GM19452 (cell line): ENCODE measurements around the gene KCNMA1.

Experiments used
- ATAC-seq: cut with Tn5 transposase; IDR thresholded peaks from one replicate; pipeline ENCODE4 v1.9.1; 2021; ENCODE audit not compliant: unreplicated experiment

Gene KCNMA1

DNA sequence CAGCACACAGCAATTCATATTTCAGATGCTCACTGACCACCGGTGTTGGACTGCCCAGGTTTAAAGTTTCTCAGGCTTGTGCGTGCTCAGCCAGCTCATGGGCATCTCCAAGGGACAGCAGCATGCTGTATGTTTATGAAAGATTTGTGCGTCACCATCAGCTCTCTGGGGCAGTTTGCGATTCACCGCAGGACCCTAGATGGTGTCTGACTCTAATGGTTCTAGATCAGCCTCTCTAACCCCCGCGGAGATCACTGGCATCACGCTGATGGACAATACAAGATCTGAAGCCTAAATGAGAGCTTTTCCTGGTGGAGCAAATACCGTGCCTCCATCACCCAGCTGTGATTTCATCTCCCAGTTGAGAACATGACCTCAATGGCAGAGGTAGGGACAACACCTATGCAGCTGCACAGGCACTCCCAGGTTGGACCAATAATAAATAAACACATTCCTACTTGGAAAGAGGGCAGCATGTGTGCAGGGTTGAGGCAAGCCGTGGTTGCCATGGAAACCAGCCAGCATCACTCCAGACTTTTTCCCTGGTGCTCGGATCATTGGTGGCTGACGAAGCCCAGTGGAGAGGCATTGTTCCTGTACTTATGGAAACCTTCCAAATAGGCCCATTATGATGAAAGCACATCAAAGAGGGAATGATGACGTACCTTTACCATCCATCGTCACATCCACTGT, 253.6 kb downstream of the KCNMA1 start:
- no peak for ATAC-seq

DNA sequence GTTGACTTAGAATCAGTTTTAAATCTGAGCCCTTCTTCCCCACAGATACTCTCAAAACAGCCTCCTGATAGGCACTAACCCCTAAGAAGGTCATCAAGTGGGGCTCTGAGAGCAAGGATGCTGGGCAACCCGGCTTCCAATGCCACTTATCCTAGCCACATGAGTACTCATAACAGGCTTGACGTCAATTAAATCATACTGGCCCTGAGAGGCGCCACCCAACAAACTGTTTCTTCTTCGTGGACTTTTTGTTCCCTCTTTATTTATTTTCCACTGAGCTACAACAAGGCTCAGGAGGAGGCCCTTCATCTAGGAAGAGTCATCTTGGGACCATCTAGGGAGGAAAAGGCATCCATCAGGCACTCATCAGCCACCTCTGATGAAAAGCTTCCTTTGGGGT, 255.9 kb downstream of the KCNMA1 start:
- no peak for ATAC-seq

DNA sequence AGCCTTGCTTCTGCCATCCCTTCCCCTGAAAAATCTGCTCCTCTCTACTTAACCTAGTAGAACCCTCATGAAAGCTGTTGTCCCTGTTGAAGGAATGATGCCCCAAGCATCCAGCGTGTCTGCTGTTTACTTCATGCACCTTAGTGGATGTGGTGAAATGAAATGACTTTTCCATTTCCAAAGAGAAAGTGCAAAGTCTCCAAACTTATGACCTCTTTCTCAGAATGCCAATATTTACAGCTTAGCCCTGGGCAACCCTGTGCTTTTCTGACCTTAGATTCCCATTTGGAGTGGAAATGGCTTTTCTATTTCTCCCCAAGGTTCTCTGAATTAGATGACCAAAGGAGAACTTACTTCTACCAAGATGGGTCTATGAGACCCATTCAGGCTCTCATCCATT, 256.9 kb downstream of the KCNMA1 start:
- no peak for ATAC-seq

DNA sequence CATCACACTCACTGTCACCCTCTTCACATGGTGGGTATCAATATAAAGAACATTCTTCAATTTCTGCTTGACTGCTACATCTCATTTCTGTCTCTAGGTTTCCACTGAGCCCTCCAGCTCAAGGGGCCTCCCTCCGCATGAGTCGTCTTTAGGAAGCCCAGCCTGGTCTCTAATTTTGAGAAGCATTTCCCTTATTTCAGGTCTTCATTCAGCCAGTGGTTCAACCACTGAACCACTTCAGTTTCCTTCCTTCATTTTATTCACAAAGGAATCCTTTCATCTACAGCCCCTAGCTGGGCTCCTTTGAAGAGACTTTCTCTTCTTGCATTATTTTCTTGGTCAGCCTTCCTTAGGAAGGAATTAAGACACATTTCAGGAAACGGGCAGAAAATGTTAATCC, 257.4 kb downstream of the KCNMA1 start:
- no peak for ATAC-seq

DNA sequence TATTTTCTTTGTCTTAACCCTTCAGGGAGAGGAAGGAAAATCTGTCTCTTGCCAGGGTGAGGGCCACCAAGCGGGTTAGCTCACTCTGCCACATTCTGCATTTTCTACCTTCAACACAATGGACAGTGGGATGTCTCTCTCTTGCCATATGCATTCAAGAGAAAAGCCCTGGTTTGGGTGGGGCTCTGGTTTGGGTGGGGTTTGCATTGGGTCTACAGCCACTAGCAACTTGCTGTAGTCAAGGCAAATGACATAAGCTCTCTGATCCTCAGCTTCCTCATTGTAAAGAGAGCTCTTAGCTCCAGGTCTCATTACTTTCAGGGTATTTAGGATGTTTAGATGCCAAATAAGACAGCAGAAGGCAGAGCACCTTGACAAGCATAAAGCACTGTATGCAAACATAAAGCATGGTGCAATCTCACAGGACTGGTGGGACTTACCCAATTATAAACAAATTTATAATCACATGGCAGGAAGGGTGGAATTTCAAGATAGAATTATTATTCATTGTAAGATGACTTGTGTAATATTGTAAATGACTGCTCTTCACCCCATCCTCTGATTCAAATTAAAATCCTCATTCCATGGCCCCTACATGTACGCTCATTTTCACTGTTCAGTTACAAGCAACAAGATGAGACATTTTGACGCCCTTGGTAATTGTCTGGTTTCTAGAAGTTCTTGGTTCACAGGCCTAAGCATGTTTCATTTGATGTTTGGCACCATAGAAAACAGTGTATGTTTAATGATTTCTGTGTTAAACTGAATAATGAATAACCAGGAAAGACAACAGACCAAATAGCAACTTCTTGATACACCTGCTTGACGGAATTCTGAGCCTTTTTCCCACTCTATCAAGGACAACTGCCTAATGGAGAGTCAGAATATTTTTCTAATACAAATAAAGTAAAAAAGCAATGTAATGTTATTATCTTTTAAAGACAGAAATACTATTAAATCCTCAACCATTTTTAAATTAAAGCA, 258.9 kb downstream of the KCNMA1 start:
- ATAC-seq = no peak

DNA sequence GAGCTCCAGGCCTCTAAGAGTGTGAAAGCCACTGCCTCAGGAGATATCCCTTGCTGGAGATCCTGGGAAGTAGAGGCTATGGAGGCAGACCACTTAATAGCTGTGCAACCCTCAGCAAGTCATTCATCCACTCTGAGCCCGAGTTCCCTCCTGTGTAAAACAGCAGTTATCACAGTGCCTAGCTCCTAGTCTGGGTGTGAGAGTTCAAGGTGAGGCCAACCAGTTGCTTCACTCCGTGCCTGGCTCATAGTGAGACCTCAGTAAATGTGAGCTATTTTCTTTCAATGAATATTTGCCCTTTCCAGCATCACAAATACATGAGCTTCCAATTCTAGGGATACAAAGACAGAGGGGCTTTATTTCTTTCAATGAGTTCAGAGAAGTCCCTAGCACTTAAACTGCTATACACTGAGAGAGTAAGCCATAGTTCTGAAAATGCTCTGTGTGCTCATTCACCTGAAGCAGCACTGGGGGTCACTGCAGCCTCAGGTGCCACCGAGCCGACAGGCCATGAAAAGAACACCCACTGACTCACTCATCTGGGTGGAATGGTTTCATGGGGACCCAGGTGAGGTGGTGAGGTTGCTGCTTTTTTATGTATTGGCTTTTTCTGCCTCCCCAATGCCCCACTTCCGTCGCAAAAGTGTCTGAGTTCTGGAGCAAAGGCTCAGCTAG, 259.8 kb downstream of the KCNMA1 start:
- ATAC-seq = no peak

- no peak for ATAC-seq
Measured at GRCh38 chr10:77377034-77377433, 260.6 kb downstream of the KCNMA1 start.

DNA sequence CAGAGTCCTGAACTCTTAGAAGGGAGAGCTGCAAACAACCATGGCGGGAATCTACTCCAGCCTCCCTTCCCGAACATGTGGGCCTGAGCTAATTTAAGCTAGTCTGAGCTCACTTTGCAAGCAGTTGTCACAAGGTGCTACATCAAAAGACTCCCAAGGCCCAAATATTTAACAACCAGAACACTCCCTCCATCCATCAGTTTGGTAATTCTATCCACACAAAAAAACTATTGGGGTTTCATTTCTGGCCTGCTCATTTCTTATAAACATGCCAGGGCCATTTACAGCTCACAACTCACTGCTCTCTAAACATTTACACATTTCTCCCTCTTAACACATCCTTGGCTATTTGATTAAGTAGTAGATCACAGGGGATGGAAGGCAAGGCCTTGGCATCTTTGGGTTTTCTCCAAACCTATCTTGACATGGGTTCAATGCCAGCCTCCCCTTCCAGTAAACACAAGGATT, 263.4 kb downstream of the KCNMA1 start:
- ATAC-seq = no peak

DNA sequence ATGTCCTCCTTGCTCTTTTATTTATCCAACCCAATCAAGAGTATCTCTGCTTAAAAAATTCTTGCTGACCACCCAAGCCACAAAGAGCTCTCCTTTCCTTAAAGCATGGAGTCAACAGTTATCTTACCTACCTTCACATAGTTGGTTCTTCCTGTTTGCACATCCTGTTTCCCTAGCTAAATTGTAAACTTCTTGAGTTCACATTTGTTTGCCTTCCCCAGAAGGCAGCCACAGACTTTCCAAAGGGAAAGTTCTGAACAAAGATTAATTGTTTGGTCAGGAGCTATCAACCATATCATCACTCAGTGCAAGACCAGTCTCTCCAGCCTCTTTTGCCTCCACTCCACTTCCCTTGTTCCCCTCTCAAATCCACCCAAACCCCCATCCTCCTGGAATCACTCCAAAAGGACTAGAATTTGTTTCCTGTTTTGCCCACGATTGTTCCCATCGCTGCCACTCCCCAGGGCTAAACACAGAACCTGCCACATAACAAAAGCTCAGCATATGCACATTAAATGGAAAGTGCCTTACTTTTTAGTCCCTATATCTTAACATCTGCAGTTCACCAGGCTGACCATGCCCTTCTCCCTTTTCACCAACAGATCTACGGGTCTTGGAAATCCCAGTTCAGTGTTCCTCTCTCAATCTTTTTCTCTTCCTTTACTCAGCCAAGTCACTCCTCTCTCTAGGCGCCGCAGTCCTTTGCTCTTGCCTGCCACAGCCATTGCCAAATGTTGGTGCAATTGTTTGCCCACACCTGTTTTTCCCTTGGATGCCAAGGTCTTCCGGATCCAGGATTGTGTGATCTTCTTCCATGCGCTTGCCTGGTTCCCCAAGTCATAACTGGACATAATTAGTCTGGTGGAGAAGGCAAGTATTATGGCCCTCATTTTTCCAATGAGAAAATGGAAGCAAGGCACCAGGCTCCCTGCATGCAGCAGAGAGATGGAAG, 265.5 kb downstream of the KCNMA1 start:
- no peak for ATAC-seq

DNA sequence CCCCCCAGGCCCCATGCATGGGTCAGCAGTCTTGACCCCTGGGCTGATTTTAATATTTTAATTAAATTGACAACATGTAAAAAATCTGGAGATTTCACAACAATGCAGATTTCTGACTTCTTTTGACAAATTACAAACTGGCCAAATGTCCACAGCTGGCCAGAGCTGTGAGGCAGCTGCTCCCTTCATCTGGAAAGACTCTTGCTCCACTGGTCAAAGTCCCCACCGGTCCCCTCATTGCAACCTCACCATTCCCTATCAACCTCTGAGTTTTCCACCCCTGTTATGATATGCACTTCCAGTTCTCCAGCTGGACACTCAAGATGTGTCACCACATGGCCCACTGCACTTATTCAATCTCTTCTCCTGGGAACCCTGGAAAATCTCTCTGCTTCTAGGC, 266.2 kb downstream of the KCNMA1 start:
- ATAC-seq = no peak

- no peak for ATAC-seq
Measured at GRCh38 chr10:77368006-77368405, 269.6 kb downstream of the KCNMA1 start.

GRCh38 chr10:77363210-77363609, 274.4 kb downstream of the KCNMA1 start:
- ATAC-seq = no peak

DNA sequence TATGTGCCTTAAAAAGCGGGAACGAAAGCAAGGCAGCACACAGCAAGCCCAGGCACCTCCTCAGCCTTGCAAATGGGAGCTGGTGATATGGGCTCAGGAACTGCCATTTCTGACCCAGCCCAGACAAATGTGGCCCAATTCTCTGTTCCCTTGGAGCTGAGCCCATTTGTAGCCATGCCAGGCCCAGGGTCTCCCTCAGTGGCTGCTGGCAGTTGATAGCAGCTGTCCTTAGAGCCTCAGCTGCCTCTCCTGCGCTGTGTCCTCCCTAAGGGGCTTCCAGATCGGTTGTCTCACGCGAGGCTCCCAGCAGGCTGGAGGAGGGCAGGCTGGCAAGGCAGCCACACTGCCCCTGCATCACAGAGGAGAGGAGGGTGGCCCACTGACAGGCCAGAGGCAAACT, 275.8 kb downstream of the KCNMA1 start:
- no peak for ATAC-seq

GRCh38 chr10:77361426-77361825, 276.2 kb downstream of the KCNMA1 start:
- no peak for ATAC-seq

DNA sequence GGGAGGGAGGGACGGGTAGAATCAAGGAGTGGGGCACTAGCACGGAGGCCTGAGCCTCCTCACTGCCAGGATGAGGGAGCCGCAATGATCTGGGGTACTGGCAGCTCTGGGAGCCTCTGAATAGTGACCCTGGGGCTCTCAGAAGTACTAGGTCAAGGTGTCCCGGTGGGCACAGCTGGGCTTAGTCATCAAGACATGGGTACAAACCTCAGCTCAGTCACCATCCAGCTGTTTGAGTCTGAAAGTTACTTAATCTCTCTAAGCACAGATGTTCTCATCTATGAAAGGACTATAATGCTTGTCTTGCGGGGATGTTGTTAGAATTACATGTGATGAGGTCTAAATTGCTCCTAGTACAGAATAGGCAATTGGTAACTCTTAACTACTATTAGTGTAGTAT, 276.8 kb downstream of the KCNMA1 start:
- no peak for ATAC-seq

GRCh38 chr10:77359950-77360520, 277.6 kb downstream of the KCNMA1 start:
- ATAC-seq = no peak

DNA sequence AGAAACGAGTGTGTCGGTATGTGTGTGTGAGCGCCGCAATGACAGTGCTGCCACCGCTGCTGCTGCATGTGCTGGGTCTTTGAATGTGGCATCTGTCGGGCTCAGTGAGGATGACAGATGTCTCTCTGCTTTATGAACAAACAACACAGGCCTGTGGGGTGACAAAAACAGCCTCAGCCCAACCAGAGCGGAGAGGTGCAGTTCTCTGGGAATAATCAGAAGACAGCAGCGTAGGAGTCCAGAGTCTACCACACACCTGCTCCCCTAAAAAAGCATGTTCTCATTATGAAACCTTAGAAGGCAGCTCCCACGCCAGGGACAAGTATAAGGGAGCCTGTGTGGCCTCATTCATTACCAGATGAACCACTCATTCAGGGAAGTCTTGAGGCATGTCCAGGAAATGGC, 278.3 kb downstream of the KCNMA1 start:
- no peak for ATAC-seq

DNA sequence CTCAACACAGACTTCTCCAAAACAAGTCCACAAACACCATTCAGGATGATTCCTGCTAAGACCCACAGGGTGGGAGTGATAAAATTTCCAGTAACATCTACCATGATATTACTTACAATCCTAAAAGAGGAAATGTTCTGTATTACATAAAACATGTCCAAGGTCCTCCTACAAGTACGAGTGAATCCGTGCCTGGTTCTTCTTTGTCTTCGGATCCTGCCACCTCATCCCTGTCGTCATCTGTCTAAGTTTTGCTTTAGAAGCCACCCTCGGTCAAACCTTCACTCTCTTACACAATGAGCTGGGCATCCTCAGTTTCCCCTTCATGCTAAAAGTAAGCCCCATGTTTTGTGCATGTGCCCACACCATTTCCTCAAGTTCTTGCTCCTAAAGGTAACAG, 279.0 kb downstream of the KCNMA1 start:
- no peak for ATAC-seq

DNA sequence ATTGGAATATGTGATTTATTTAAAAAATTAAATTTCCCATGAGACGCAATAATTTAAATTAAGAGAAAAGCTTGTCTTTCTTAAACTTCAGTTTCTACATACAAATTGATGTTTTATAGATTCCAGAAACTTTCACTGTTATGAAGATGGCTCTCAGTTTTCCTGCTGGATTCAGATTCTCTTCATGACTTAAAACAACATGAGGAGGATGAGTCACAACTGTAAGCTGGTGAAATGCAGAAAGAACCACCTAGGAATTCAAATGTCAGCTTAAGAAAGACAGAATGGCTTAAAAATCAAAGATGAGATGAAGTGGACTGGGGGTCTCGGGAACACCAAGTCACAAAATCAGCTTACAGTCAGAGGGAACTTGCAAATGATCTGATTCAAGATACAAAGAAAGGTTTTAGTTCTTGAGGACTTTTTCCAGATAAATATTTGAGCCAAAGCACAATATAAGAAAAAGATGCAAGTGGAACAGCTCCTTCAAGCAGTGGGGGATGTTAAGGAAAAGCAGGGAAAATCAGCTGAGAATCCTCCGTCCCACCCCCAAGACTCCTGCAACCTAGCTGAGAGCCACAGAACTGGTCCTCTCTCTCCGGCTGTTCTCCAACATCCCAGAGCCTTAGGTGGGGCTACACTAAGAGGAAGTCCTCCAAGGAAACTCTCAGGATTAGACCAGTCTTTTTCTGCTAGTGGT, 279.8 kb downstream of the KCNMA1 start:
- ATAC-seq = no peak

DNA sequence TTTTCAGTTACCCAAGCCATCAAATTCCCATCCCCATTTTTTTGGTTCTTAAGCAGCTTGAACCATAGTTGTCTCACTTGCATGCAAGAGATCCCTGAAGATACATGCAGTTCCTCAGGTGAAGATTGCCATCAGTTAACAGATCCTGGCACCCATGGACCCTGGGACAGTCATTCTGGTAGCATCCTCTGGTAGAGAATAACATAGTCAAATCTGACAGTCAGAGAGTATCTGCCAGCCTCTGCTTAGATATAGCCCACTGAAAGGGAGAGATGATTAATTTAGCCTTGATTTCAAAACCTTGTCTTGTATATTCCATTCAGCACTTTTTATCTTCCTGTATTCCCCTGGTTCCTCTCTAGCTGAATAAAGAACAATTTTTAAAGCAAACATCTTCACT, 280.4 kb downstream of the KCNMA1 start:
- no peak for ATAC-seq
